OCI-LY1 (cell line): ENCODE data around the gene TTL.
"Not testable (repeated sequence)": the region's sequence is repeated elsewhere in the genome, so short reads cannot be mapped to it uniquely, and the experiment has no call there.

Experiments
- H2AFZ ChIP-seq: fragments of 200-600 bp; sonication (generic), shearing (Covaris generic); 2 replicates; pipeline ENCODE4 v1.6.0; 2014; ENCODE audit warnings: antibody characterized with exemption, mild to moderate bottlenecking, low read length
- H3F3A ChIP-seq: fragments of 200-600 bp; sonication (generic), shearing (Covaris generic); 2 replicates; pipeline ENCODE4 v1.6.0; 2014; ENCODE audit warnings: mild to moderate bottlenecking, antibody characterized with exemption, low read length, moderate library complexity; ENCODE audit not compliant: insufficient read depth
- H3K27ac ChIP-seq: fragments of 200-600 bp; sonication (generic); 2 replicates; pipeline ENCODE4 v1.5.1; 2014; ENCODE audit warnings: low read length, mixed run types, mild to moderate bottlenecking, low read depth; ENCODE audit not compliant: poor library complexity, severe bottlenecking
- H3K27me3 ChIP-seq: fragments of 200-600 bp; sonication (generic); 2 replicates; pipeline ENCODE4 v1.6.0; 2014; ENCODE audit warnings: antibody characterized with exemption, mild to moderate bottlenecking, low read length, moderate library complexity; ENCODE audit not compliant: insufficient read depth
- H3K36me3 ChIP-seq: fragments of 200-600 bp; sonication (generic); 2 replicates; pipeline ENCODE4 v1.6.1; 2014; ENCODE audit warnings: mild to moderate bottlenecking, antibody characterized with exemption, low read length, moderate library complexity, mixed read lengths; ENCODE audit not compliant: insufficient read depth
- H3K4me1 ChIP-seq: fragments of 200-600 bp; sonication (generic); 2 replicates; pipeline ENCODE4 v1.5.1; 2014; ENCODE audit warnings: mild to moderate bottlenecking, low read length, moderate library complexity; ENCODE audit not compliant: insufficient read depth, severe bottlenecking
- H3K4me2 ChIP-seq: fragments of 200-600 bp; sonication (generic), shearing (Covaris generic); 2 replicates; pipeline ENCODE4 v1.6.1; 2014; ENCODE audit warnings: low read length
- H3K4me3 ChIP-seq: fragments of 200-600 bp; sonication (generic); 2 replicates; pipeline ENCODE4 v1.5.1; 2014; ENCODE audit warnings: low read length, low read depth, mild to moderate bottlenecking, mixed read lengths; ENCODE audit not compliant: poor library complexity, severe bottlenecking
- H3K79me2 ChIP-seq: fragments of 200-600 bp; shearing (Covaris generic); 2 replicates; pipeline ENCODE4 v1.6.1; 2016; ENCODE audit warnings: mixed run types, low read length, mixed read lengths; ENCODE audit not compliant: insufficient read depth
- H3K9ac ChIP-seq: fragments of 200-600 bp; sonication (generic), shearing (Covaris generic); 2 replicates; pipeline ENCODE4 v1.6.1; 2014; ENCODE audit warnings: mild to moderate bottlenecking, low read length, mixed read lengths
- H3K9me2 ChIP-seq: fragments of 200-600 bp; sonication (generic), shearing (Covaris generic); 2 replicates; pipeline ENCODE4 v1.6.1; 2014; ENCODE audit warnings: low read depth, mild to moderate bottlenecking, low read length, mixed read lengths
- H3K9me3 ChIP-seq: fragments of 200-600 bp; shearing (Covaris generic); 2 replicates; pipeline ENCODE4 v1.6.1; 2014; ENCODE audit warnings: low read length, mixed read lengths
- H4K20me1 ChIP-seq: fragments of 200-600 bp; sonication (generic), shearing (Covaris generic); 2 replicates; pipeline ENCODE4 v1.6.0; 2016; ENCODE audit warnings: mild to moderate bottlenecking, low read length; ENCODE audit not compliant: insufficient read depth
- EZH2 ChIP-seq: fragments of 200-600 bp; sonication (generic), shearing (Covaris generic); IDR thresholded peaks from 2 replicates; pipeline ENCODE4 v1.8.0; 2017; ENCODE audit warnings: borderline replicate concordance, mixed run types, mild to moderate bottlenecking, antibody characterized with exemption, low read length, moderate library complexity, mixed read lengths
- TF ChIP-seq, protein P1 (sequence below): fragments of 200-600 bp; sonication (generic), shearing (Covaris generic); IDR thresholded peaks from 2 replicates; pipeline ENCODE4 v1.5.1; 2017; ENCODE audit warnings: mild to moderate bottlenecking, antibody characterized with exemption, low read length, moderate library complexity, mixed read lengths

Gene TTL

GRCh38 chr2:112481528-112482233 lies at the start of gene TTL:
Gene TTL, plus strand, starts transcription at chr2:112482156. Its CDS starts 189 bp downstream, at chr2:112482345.
- H3K36me3 ChIP-seq, result peaks cover 15% of the 10 kb centered on the region
- peak within 1 kb of the TSS; percentile 83 for H3K27ac ChIP-seq
- H3K4me1 ChIP-seq, result peaks cover 20% of the 10 kb centered on the region
- no peaks in the 10 kb centered on the region for H3F3A ChIP-seq
- no peaks in the 10 kb centered on the region for H3K9me3 ChIP-seq
- H3K9ac ChIP-seq, result peak within 1 kb of the TSS; percentile 95
- TF ChIP-seq, protein P1, sequence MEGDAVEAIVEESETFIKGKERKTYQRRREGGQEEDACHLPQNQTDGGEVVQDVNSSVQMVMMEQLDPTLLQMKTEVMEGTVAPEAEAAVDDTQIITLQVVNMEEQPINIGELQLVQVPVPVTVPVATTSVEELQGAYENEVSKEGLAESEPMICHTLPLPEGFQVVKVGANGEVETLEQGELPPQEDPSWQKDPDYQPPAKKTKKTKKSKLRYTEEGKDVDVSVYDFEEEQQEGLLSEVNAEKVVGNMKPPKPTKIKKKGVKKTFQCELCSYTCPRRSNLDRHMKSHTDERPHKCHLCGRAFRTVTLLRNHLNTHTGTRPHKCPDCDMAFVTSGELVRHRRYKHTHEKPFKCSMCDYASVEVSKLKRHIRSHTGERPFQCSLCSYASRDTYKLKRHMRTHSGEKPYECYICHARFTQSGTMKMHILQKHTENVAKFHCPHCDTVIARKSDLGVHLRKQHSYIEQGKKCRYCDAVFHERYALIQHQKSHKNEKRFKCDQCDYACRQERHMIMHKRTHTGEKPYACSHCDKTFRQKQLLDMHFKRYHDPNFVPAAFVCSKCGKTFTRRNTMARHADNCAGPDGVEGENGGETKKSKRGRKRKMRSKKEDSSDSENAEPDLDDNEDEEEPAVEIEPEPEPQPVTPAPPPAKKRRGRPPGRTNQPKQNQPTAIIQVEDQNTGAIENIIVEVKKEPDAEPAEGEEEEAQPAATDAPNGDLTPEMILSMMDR, result no peak
- no peak for TF ChIP-seq EZH2
- peak within 1 kb of the TSS; percentile 71; the same call in 1 of the 2 replicates for H2AFZ ChIP-seq
- H3K27me3 ChIP-seq, result no peaks in the 10 kb centered on the region
- no peaks in the 10 kb centered on the region for H4K20me1 ChIP-seq
- H3K4me2 ChIP-seq, result peak within 1 kb of the TSS; percentile 96
- H3K9me2 ChIP-seq, result no peaks in the 10 kb centered on the region
- H3K79me2 ChIP-seq, result peaks cover 21% of the 10 kb centered on the region
- peak within 1 kb of the TSS; percentile 98 for H3K4me3 ChIP-seq

- not testable (repeated sequence) for H4K20me1 ChIP-seq, H3K79me2 ChIP-seq, H3F3A ChIP-seq, H3K9me3 ChIP-seq, H3K9ac ChIP-seq, H3K4me1 ChIP-seq, H3K27ac ChIP-seq, H3K27me3 ChIP-seq, H3K36me3 ChIP-seq, H2AFZ ChIP-seq, H3K9me2 ChIP-seq
- H3K4me2 ChIP-seq, result peak overlapping the region; percentile 36; the same call in 1 of the 2 replicates
- peak overlapping the region; percentile 41 for H3K4me3 ChIP-seq
Observed at GRCh38 chr2:112432390-112432734, 49.6 kb upstream of the TTL start.

- not testable (repeated sequence) for H3K79me2 ChIP-seq, H2AFZ ChIP-seq, H3K36me3 ChIP-seq, H3K9me2 ChIP-seq, H3K9me3 ChIP-seq, H3K4me1 ChIP-seq, H3K9ac ChIP-seq, H3K27me3 ChIP-seq, H4K20me1 ChIP-seq, H3K27ac ChIP-seq, H3F3A ChIP-seq
- H3K4me2 ChIP-seq, result peak overlapping the region; percentile 36; the same call in 1 of the 2 replicates
- H3K4me3 ChIP-seq, result peak overlapping the region; percentile 41
Observed at GRCh38 chr2:112432735-112433479, 49.0 kb upstream of the TTL start.

DNA sequence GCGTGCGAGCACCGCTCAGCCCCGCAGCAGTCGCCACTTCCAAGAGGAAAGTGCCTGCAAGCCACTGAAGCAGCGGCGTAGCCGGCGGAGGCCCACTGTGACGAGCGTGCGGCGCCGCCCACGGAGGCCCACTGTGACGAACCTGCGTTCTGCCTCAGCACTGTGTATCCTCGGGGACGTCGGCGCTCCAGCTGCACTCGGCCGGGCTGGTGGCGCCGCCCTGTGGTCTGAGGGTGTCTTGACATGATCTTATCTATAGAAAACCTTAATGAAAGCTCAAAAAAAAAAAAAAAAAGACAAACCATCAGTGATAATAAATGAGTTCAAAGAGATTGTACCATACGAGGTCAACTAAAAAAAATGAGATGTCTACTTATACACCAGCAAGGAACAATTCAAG lies 48.5 kb upstream of the TTL start, which contains the start of gene RGPD8:
TSS of gene RGPD8 (minus strand) at position 166 of the 400 bp plus-strand sequence. CDS start 192 bp downstream, outside the sequence.
- not testable (repeated sequence) for H3K27me3 ChIP-seq, H3F3A ChIP-seq, H3K36me3 ChIP-seq, H3K9me3 ChIP-seq, H3K9me2 ChIP-seq, H4K20me1 ChIP-seq, H3K79me2 ChIP-seq, H3K4me1 ChIP-seq, H3K9ac ChIP-seq, H2AFZ ChIP-seq, H3K27ac ChIP-seq
- TF ChIP-seq, protein P1, result peak; percentile 28
- peak within 1 kb of the TSS; percentile 41 for H3K4me3 ChIP-seq
- peak within 1 kb of the TSS; percentile 36; the same call in 1 of the 2 replicates for H3K4me2 ChIP-seq
